22Rv1 (cell line): Measurements from ENCODE around the gene KIF26B.

Source experiments
- CTCF ChIP-seq: fragments of 450-650 bp; IDR thresholded peaks from 2 replicates; pipeline ENCODE4 v1.5.1; 2017; ENCODE audit warnings: mild to moderate bottlenecking
- ZFX ChIP-seq: fragments of 450-650 bp; IDR thresholded peaks from 2 replicates; pipeline ENCODE4 v1.6.1; 2017; ENCODE audit warnings: antibody characterized with exemption, borderline replicate concordance

- TF ChIP-seq CTCF (0 out of 2 replicates have a peak, but pooled peaks have one; percentile 4), ZFX (no peak)
These were observed 44.4 kb upstream of the KIF26B start for GRCh38 chr1:245110406-245110805.
